KOPT-K1 (cell line): ENCODE data around the gene NKIRAS2.

Source experiments
- H3K27ac ChIP-seq: fragments of 200-600 bp; sonication (generic); 2 replicates; pipeline ENCODE4 v1.5.1; 2016; ENCODE audit warnings: antibody characterized with exemption, mild to moderate bottlenecking, low read depth, low read length; ENCODE audit not compliant: poor library complexity, severe bottlenecking
- H3K36me3 ChIP-seq: fragments of 200-600 bp; sonication (generic); 2 replicates; pipeline ENCODE4 v1.5.1; 2017; ENCODE audit warnings: antibody characterized with exemption, mild to moderate bottlenecking, low read length, moderate library complexity; ENCODE audit not compliant: insufficient read depth
- H3K9me3 ChIP-seq: fragments of 200-600 bp; sonication (generic); 2 replicates; pipeline ENCODE4 v1.5.1; 2017; ENCODE audit warnings: antibody characterized with exemption, low read length, mild to moderate bottlenecking; ENCODE audit not compliant: insufficient read depth, poor library complexity, severe bottlenecking

NKIRAS2 gene

GRCh38 chr17:42019509-42020404, at the start of gene NKIRAS2:
Gene NKIRAS2 (plus strand): TSS chr17:42020090. CDS start chr17:42021578, 1,488 bp downstream.
- H3K27ac ChIP-seq: peak within 1 kb of the TSS; percentile 76

GRCh38 chr17:41970901-41971331, 49.0 kb upstream of the NKIRAS2 start:
- Histone ChIP-seq H3K36me3 (peaks cover 81% of the 10 kb centered on the region), H3K27ac (no peak overlapping the region), H3K9me3 (no peaks in the 10 kb centered on the region)

More at GRCh38 chr17:42019509-42020404, at the start of gene NKIRAS2:
- Histone ChIP-seq H3K36me3 (peaks cover 39% of the 10 kb centered on the region), H3K9me3 (no peaks in the 10 kb centered on the region)

GRCh38 chr17:41971721-41972523, 48.0 kb upstream of the NKIRAS2 start:
- Histone ChIP-seq H3K36me3 (peaks cover 91% of the 10 kb centered on the region), H3K9me3 (no peaks in the 10 kb centered on the region), H3K27ac (no peak overlapping the region)

- H3K9me3 ChIP-seq: no peaks in the 10 kb centered on the region
- peaks cover 98% of the 10 kb centered on the region for H3K36me3 ChIP-seq
- no peak overlapping the region for H3K27ac ChIP-seq
These were observed 47.1 kb upstream of the NKIRAS2 start for GRCh38 chr17:41972571-41973407.

DNA sequence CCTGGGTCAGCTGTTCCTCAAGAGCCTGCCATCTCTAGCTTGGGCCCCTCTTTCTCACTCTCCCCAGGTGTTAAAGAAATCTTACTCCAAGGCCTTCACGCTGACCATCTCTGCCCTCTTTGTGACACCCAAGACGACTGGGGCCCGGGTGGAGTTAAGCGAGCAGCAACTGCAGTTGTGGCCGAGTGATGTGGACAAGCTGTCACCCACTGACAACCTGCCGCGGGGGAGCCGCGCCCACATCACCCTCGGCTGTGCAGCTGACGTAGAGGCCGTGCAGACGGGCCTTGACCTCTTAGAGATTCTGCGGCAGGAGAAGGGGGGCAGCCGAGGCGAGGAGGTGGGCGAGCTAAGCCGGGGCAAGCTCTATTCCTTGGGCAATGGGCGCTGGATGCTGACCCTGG, 46.5 kb upstream of the NKIRAS2 start:
- no peaks in the 10 kb centered on the region for H3K9me3 ChIP-seq
- H3K27ac ChIP-seq: no peak overlapping the region
- H3K36me3 ChIP-seq: peaks cover 98% of the 10 kb centered on the region

DNA sequence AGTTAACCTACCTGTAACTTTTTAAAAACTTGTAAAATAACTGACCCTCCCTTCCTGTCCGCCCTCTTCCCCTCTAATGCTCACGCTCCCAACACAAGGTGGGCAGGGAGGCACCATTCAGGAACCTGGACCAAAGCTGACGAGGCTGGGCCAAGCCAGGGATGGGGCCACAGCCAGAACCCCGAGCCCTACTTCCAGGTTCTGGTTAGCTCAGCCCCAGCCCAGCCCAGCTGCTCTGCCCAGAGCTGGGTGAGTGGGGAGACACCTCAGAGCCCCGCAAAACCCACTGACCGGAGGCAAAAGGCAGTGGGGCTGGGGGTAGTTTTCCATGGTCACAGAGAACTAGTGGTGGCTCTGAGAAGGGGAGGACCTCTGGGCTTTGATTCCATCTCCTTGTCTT, 45.9 kb upstream of the NKIRAS2 start:
- no peak overlapping the region for H3K27ac ChIP-seq
- peaks cover 97% of the 10 kb centered on the region for H3K36me3 ChIP-seq
- H3K9me3 ChIP-seq: no peaks in the 10 kb centered on the region

DNA sequence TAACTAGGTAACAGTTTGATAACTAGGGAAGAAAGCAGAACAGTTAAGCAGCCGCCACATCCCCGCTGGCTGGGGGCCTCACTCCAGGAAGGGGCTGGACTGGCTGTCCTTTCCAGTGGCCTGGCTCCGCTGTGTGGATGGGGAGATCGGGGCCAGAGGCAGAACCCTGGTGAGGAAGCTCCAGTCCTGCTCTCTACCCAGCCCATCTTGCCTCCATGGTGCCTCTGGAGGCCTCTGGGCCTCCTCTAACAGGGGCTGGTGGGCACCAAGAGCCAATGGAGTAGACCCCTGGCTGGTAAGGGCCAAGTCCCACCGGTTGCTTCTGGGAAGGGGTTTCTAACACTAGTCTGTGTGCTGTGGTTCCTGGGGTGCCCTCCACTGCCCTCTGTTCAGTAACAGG, 45.2 kb upstream of the NKIRAS2 start:
- H3K36me3 ChIP-seq: peaks cover 95% of the 10 kb centered on the region
- H3K9me3 ChIP-seq: no peaks in the 10 kb centered on the region
- no peak overlapping the region for H3K27ac ChIP-seq

- Histone ChIP-seq H3K27ac (no peak overlapping the region), H3K36me3 (peaks cover 96% of the 10 kb centered on the region)
These were observed 44.5 kb upstream of the NKIRAS2 start for GRCh38 chr17:41975099-41976083.

GRCh38 chr17:41976142-41976768, 43.6 kb upstream of the NKIRAS2 start:
- Histone ChIP-seq H3K27ac (no peak overlapping the region), H3K36me3 (peaks cover 97% of the 10 kb centered on the region), H3K9me3 (no peaks in the 10 kb centered on the region)

More at GRCh38 chr17:41975099-41976083, 44.5 kb upstream of the NKIRAS2 start:
- H3K9me3 ChIP-seq: no peaks in the 10 kb centered on the region

DNA sequence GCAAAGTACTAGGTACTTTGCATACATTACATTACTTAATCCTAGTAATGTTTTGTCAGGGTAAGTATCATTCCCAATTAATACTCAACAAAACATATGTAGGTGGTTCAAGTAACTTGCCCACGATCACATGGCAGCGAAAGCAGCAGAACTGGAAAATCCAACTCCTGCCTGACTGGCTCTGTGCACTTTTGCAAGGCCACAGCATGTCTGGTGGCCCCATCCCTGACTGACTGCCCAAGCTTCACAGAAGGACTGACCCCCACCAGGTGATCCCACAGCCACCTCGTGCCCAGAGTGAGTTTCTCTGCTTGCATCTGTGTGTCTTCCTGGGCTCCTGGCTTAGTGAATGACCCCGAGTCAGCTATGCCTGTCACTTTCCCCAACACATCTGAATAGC, 41.9 kb upstream of the NKIRAS2 start:
- H3K9me3 ChIP-seq: no peaks in the 10 kb centered on the region
- no peak overlapping the region for H3K27ac ChIP-seq
- peaks cover 97% of the 10 kb centered on the region for H3K36me3 ChIP-seq

GRCh38 chr17:41982026-41982760, 37.7 kb upstream of the NKIRAS2 start:
- Histone ChIP-seq H3K27ac (no peak overlapping the region), H3K9me3 (no peaks in the 10 kb centered on the region), H3K36me3 (peaks cover 97% of the 10 kb centered on the region)

DNA sequence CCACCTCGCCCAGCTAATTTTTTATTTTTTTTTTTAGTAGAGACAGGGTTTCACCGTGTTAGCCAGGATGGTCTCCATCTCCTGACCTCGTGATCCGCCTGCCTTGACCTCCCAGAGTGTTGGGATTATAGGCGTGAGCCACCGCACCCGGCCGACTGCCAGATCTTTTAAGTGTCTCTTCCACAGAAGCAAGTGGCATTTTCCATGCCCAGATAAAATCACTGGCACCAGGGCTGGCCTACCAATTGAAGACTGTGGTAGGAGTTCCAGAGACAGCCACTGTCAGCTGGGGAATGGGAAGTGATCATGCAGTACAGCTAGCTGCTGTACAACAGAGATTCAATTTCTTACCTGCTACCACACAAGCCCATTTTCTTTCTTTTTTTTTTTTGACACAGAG, 35.4 kb upstream of the NKIRAS2 start:
- H3K36me3 ChIP-seq: peaks cover 99% of the 10 kb centered on the region
- no peak overlapping the region for H3K27ac ChIP-seq
- H3K9me3 ChIP-seq: no peaks in the 10 kb centered on the region

DNA sequence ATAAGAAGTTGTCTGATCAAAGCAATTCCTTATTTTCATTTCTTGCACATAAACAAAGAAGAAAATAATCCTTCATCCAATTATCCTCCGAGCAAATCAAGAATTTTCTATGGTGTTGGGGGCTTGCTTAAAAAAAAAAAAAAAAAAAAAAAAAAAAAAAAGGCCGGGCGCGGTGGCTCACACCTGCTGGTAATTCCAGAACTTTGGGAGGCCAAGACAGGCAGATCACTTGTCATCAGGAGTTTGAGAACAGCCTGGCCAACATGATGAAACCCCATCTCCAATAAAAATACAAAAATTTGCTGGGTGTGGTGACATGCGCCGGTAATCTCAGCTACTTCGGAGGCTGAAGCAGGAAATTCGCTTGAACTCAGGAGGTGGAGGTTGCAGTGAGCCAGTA, 34.0 kb upstream of the NKIRAS2 start:
- no peak overlapping the region for H3K27ac ChIP-seq
- no peaks in the 10 kb centered on the region for H3K9me3 ChIP-seq
- peaks cover 100% of the 10 kb centered on the region for H3K36me3 ChIP-seq
